Hematopoietic multipotent progenitor cell treated with erythropoietin and hydrocortisone succinate and interleukin-3 and kit ligand, for 8 days (in vitro differentiated cells): ENCODE data around the gene TEX55.
"Not testable (repeated sequence)": the region's sequence is repeated elsewhere in the genome, so short reads cannot be mapped to it uniquely, and the experiment has no call there.

Experiments
- DNase-seq: peaks from one replicate; pipeline ENCODE4 v3.0.0-alpha.2; 2015

TEX55 gene

GRCh38 chr3:119161240-119161639, 15.3 kb downstream of the TEX55 start:
- DNase-seq: no peak

- not testable (repeated sequence) for DNase-seq
Measured at GRCh38 chr3:119164745-119165144, 18.8 kb downstream of the TEX55 start.

GRCh38 chr3:119170821-119171220, 24.9 kb downstream of the TEX55 start:
- no peak for DNase-seq

- DNase-seq: no peak
Measured at GRCh38 chr3:119173325-119173724, 27.4 kb downstream of the TEX55 start, which contains the start of gene UPK1B. Gene UPK1B (plus strand): TSS chr3:119173598. CDS start chr3:119186742, 13,144 bp downstream.

- no peak for DNase-seq
Measured at GRCh38 chr3:119175872-119176756, 30.1 kb downstream of the TEX55 start.

- DNase-seq: no peak
Measured at GRCh38 chr3:119176778-119177177, 30.8 kb downstream of the TEX55 start.

- no peak for DNase-seq
Measured at GRCh38 chr3:119177321-119177720, 31.4 kb downstream of the TEX55 start.

GRCh38 chr3:119181765-119182164, 35.8 kb downstream of the TEX55 start:
- no peak for DNase-seq

GRCh38 chr3:119184111-119184510, 38.1 kb downstream of the TEX55 start:
- DNase-seq: no peak

GRCh38 chr3:119184796-119185570, 39.0 kb downstream of the TEX55 start:
- no peak for DNase-seq

- no peak for DNase-seq
Measured at GRCh38 chr3:119187266-119187665, 41.3 kb downstream of the TEX55 start.

GRCh38 chr3:119191800-119192199, 45.8 kb downstream of the TEX55 start:
- no peak for DNase-seq

- DNase-seq: no peak
Measured at GRCh38 chr3:119194237-119195150, 48.5 kb downstream of the TEX55 start.

- no peak for DNase-seq
Measured at GRCh38 chr3:119195151-119195476, 49.1 kb downstream of the TEX55 start.

- no peak for DNase-seq
Measured at GRCh38 chr3:119195911-119196310, 49.9 kb downstream of the TEX55 start.
